K562 (cell line): Measurements from ENCODE around the gene DST. TPM values are rescaled to one million over a fixed set of nuclear protein-coding genes. Genes with fewer than 3 reads are reported as not detected.

Experiments
- ATAC-seq: fragments of 200-7000 bp; cut with Tn5 transposase; 3 replicates; pipeline ENCODE4 v1.9.1; 2020; ENCODE audit warnings: moderate library complexity
- BruUV-seq: library from RNA; stranded (reverse); fragments of 400-500 nt; replicated peaks from 2 replicates; lab custom pipeline; 2021; lab: Mats Ljungman, UMichigan
- CTCF ChIA-PET: fragments of 300-600 bp; formaldehyde crosslinking; extraction: SDS; loops from one replicate; lab custom pipeline; 2021; ENCODE audit warnings: low intra/inter-chr PET ratio; lab: Yijun Ruan, JAX
- POLR2A ChIA-PET: fragments of 300-600, 350-650 bp; sonication (Branson Sonifier 250); formaldehyde crosslinking; extraction: SDS; loops from one replicate; lab custom pipeline; 2021; ENCODE audit warnings: antibody characterized with exemption, inconsistent platforms; lab: Yijun Ruan, JAX
- DNase-seq, 4 experiments: peaks; one replicate each; pipeline versions ENCODE4 v3.0.0 to v3.0.0-alpha.2; 2011 to 2018; ENCODE audit warnings: low spot score in 3 of 4, mixed read lengths in 3 of 4; ENCODE audit errors: extremely low read depth in 1 of 4
- FAIRE-seq: peaks from 2 replicates; lab custom pipeline; 2011; peaks lifted over from hg19 to GRCh38; lab: Jason Lieb, UNC
- H2AFZ ChIP-seq: 2 replicates; pipeline ENCODE4 v1.6.0; 2011; ENCODE audit warnings: low read depth, low read length, control low read depth, inconsistent platforms
- H3K27ac ChIP-seq: fragments of 200-600 bp; 3 replicates; pipeline ENCODE4 v1.8.0; 2011; ENCODE audit warnings: low read depth, mild to moderate bottlenecking, control low read depth, inconsistent platforms, low read length, moderate library complexity, mixed read lengths; ENCODE audit errors: extremely low read depth
- H3K27me3 ChIP-seq, 2 experiments: fragments of 300-600 bp in 1 of 2; 2 replicates in 1 of 2; 3 replicates in 1 of 2; pipeline versions ENCODE4 v1.6.0 to v1.8.0; 2011; ENCODE audit warnings: inconsistent platforms in 2 of 2, low read length in 2 of 2, mild to moderate bottlenecking in 1 of 2, mixed read lengths in 1 of 2, moderate library complexity in 1 of 2; ENCODE audit not compliant: control insufficient read depth in 2 of 2, insufficient read depth in 2 of 2
- H3K36me3 ChIP-seq: fragments of 300-600 bp; 3 replicates; pipeline ENCODE4 v1.8.0; 2011; ENCODE audit warnings: mild to moderate bottlenecking, low read length, inconsistent platforms; ENCODE audit not compliant: control insufficient read depth, insufficient read depth
- H3K4me1 ChIP-seq, 2 experiments: fragments of 200-600 bp in 1 of 2; replicated peaks in 1 of 2; 2 replicates in 1 of 2; 3 replicates in 1 of 2; pipeline versions ENCODE4 v1.5.1 to v1.8.0; 2011; ENCODE audit warnings: inconsistent platforms in 2 of 2, low read length in 2 of 2, mild to moderate bottlenecking in 1 of 2, mixed read lengths in 1 of 2, moderate library complexity in 1 of 2; ENCODE audit not compliant: control insufficient read depth in 2 of 2, insufficient read depth in 2 of 2
- H3K4me2 ChIP-seq: 2 replicates; pipeline ENCODE4 v1.6.1; 2011; ENCODE audit warnings: low read length, control low read depth, inconsistent platforms, mixed read lengths; ENCODE audit not compliant: insufficient read depth
- H3K4me3 ChIP-seq: fragments of 200-600 bp; sonication (generic), shearing (Covaris generic); 2 replicates; pipeline ENCODE4 v1.5.1; 2016; ENCODE audit warnings: control low read depth, inconsistent platforms
- H3K79me2 ChIP-seq: fragments of 200-600 bp; 3 replicates; pipeline ENCODE4 v1.8.0; 2011; ENCODE audit warnings: low read length, inconsistent platforms; ENCODE audit not compliant: control insufficient read depth, insufficient read depth
- H3K9ac ChIP-seq, 2 experiments: 2 replicates each; pipeline versions ENCODE4 v1.6.0 to v1.6.1; 2011; ENCODE audit warnings: low read depth in 2 of 2, low read length in 2 of 2, control low read depth in 1 of 2, inconsistent platforms in 1 of 2, mild to moderate bottlenecking in 1 of 2, mixed read lengths in 1 of 2; ENCODE audit not compliant: insufficient read depth in 1 of 2
- H3K9me1 ChIP-seq: one replicate; pipeline ENCODE4 v1.6.0; 2011; ENCODE audit warnings: inconsistent platforms, mild to moderate bottlenecking, low read length, moderate library complexity; ENCODE audit not compliant: control insufficient read depth, insufficient read depth
- H3K9me3 ChIP-seq: replicated peaks from 2 replicates; pipeline ENCODE4 v1.5.1; 2011; ENCODE audit warnings: low read depth, low read length, inconsistent platforms; ENCODE audit not compliant: control insufficient read depth, insufficient read depth
- H4K20me1 ChIP-seq: replicated peaks from 2 replicates; pipeline ENCODE4 v1.6.1; 2011; ENCODE audit warnings: low read length, inconsistent platforms, mixed read lengths; ENCODE audit not compliant: control insufficient read depth, insufficient read depth
- BACH1 ChIP-seq: fragments of 200-800 bp; sonication (Bioruptor generic); IDR thresholded peaks from 2 replicates; pipeline ENCODE4 v1.6.1; 2016; ENCODE audit warnings: missing genetic modification characterization, missing compliant biosample characterization
- BRD9 ChIP-seq: fragments of 450-650 bp; IDR thresholded peaks from 2 replicates; pipeline ENCODE4 v1.6.1; 2018; ENCODE audit warnings: low read depth; ENCODE audit not compliant: partially characterized antibody
- BRF2 ChIP-seq: IDR thresholded peaks from 3 replicates; pipeline ENCODE4 v1.6.1; 2011; ENCODE audit warnings: borderline replicate concordance, mild to moderate bottlenecking; ENCODE audit not compliant: insufficient read length, insufficient read depth
- CBX5 ChIP-seq: IDR thresholded peaks from 2 replicates; pipeline ENCODE4 v1.6.1; 2014; ENCODE audit warnings: low read depth, borderline replicate concordance
- CHD1 ChIP-seq: fragments of 200-600 bp; sonication (generic); IDR thresholded peaks from one replicate; pipeline ENCODE4 v1.6.1; 2012; ENCODE audit warnings: mild to moderate bottlenecking, moderate library complexity, low read length, inconsistent platforms
- E2F4 ChIP-seq: sonication (generic); formaldehyde crosslinking; IDR thresholded peaks from 2 replicates; pipeline ENCODE4 v1.8.0; 2022; ENCODE audit warnings: mild to moderate bottlenecking, low read depth, missing genetic modification reagents
- ELF4 ChIP-seq: fragments of 450-650 bp; formaldehyde crosslinking; IDR thresholded peaks from 2 replicates; pipeline ENCODE4 v1.4.0; 2022; ENCODE audit warnings: missing genetic modification characterization
- GTF2B ChIP-seq: IDR thresholded peaks from 2 replicates; pipeline ENCODE4 v1.6.1; 2011; ENCODE audit not compliant: insufficient read length; ENCODE audit errors: extremely low read depth
- HDAC6 ChIP-seq: IDR thresholded peaks from 2 replicates; pipeline ENCODE4 v1.6.1; 2012; ENCODE audit warnings: low read depth, mild to moderate bottlenecking, control low read depth, inconsistent platforms, low read length, moderate library complexity
- KLF16 ChIP-seq: IDR thresholded peaks from 2 replicates; pipeline ENCODE4 v1.6.1; 2016; ENCODE audit warnings: antibody characterized with exemption
- MIER1 ChIP-seq: fragments of 450-650 bp; IDR thresholded peaks from 2 replicates; pipeline ENCODE4 v1.6.1; 2016; ENCODE audit warnings: antibody characterized with exemption, mild to moderate bottlenecking, low read depth
- NCOA1 ChIP-seq: fragments of 450-650 bp; IDR thresholded peaks from 2 replicates; pipeline ENCODE4 v1.6.1; 2016; ENCODE audit warnings: low read depth
- NFE2 ChIP-seq: IDR thresholded peaks from 2 replicates; pipeline ENCODE4 v1.6.1; 2014; ENCODE audit warnings: antibody characterized with exemption, low read depth
- SAFB ChIP-seq: fragments of 200-400 bp; formaldehyde crosslinking; IDR thresholded peaks from 2 replicates; pipeline ENCODE4 v1.6.1; 2017; ENCODE audit warnings: low read depth, low read length, borderline replicate concordance
- ZC3H11A ChIP-seq: IDR thresholded peaks from 2 replicates; pipeline ENCODE4 v1.6.1; 2012; ENCODE audit warnings: low read depth, low read length, improper control_type of control experiment
- ZNF217 ChIP-seq: sonication (generic); formaldehyde crosslinking; IDR thresholded peaks from 2 replicates; pipeline ENCODE4 v1.8.0; 2022; ENCODE audit warnings: mild to moderate bottlenecking, missing genetic modification reagents
- ZNF24 ChIP-seq: fragments of 450-650 bp; IDR thresholded peaks from 2 replicates; pipeline ENCODE4 v1.6.1; 2016
- WGBS: fragments of 100-300 bp; shearing (Covaris generic); methylation state at CpG from one replicate; pipeline ENCODE4 v1.1.6; 2016; ENCODE audit warnings: low coverage, mixed read lengths; ENCODE audit not compliant: insufficient coverage; ENCODE audit errors: missing lambda C conversion rate; 5-methylcytosine and 5-hydroxymethylcytosine counted together
- in situ Hi-C: fragments of 300-500 bp; cut with MboI; formaldehyde crosslinking; loops from 4 replicates; pipeline ENCODE4 v1.15.0; 2018; ENCODE audit warnings: inconsistent platforms, mixed read lengths
- intact Hi-C: fragments of 100-400 bp; cut with micrococcal nuclease; formaldehyde crosslinking; loops from 2 replicates; pipeline ENCODE4 v1.14.2; 2022
- polyA plus RNA-seq, 8 experiments: library from polyadenylated mRNA; depleted of rRNA in 4 of 8; stranded (reverse) in 5 of 8; unstranded in 3 of 8; fragments of >200 nt; fragmentation: Nextera tagmentation in 2 of 8; fragmentation: Illumina TruSeq in 1 of 8; extraction: Ambion mirVana in 2 of 8; extraction: Trizol in 1 of 8; gene quantifications; 2 replicates each; pipeline versions ENCODE4 v1.2.1 to v1.2.3, GENCODE V29; 2011 to 2014; ENCODE audit warnings: inconsistent platforms in 1 of 8, missing spikeins in 1 of 8
- total RNA-seq, 7 experiments: library from RNA; depleted of rRNA in 6 of 7; stranded (reverse); fragments of >200 nt in 6 of 7; fragmentation: Illumina TruSeq in 2 of 7; extraction: Trizol in 2 of 7; gene quantifications; 2 replicates each; pipeline versions ENCODE4 v1.2.1 to v1.2.3, GENCODE V29; 2011 to 2021; ENCODE audit warnings: low replicate concordance in 1 of 7

The DST gene
- total and polyA plus RNA-seq, 9 of the 15 experiments (the other 6 are each of a cell fraction or from before 2014, with no cell fraction given), result 5.2 to 21.9 (median 13.3) TPM

- Histone ChIP-seq H3K36me3 (peaks cover under 1% of the 10 kb centered on the region; the same call in 1 of the 3 replicates), H3K9me1 (no peaks in the 10 kb centered on the region), H2AFZ (no peak overlapping the region), H3K4me3 (no peak overlapping the region), H3K4me1 (peaks cover 0 to 11% of the 10 kb centered on the region in 2 experiments; a peak in 2 of 5 replicates), H3K9me3 (no peaks in the 10 kb centered on the region), H3K4me2 (no peak overlapping the region), H4K20me1 (no peaks in the 10 kb centered on the region), H3K79me2 (no peaks in the 10 kb centered on the region), H3K27me3 (no peaks in the 10 kb centered on the region), H3K9ac (no peak overlapping the region), H3K27ac (no peak overlapping the region)
- ChIA-PET POLR2A (interaction anchor here (0.8 to 1.2 kb wide), 2 partner anchors 8 to 12 kb away, joined by 3 read pairs; no protein-coding TSS in a partner anchor), CTCF (no interaction called here)
- ATAC-seq (no peak), FAIRE-seq (no peak), DNase-seq (no peak)
- in situ Hi-C loops, result no loop called here
- no TSS peak for BruUV-seq
- intact Hi-C loops, result no loop called here
- 63% methylated on average over 1 of the region's 1 CpG for WGBS
- no peak for TF ChIP-seq E2F4
- TF ChIP-seq HDAC6, result no peak
- TF ChIP-seq ZNF217 (CRISPR knock-in tag), result no peak
- TF ChIP-seq MIER1, result no peak
- TF ChIP-seq GTF2B, result no peak
- TF ChIP-seq NCOA1, result no peak
- no peak for TF ChIP-seq KLF16
- no peak for TF ChIP-seq SAFB
- TF ChIP-seq ELF4 (CRISPR knock-in tag), result no peak
- no peak for TF ChIP-seq CHD1
- no peak for TF ChIP-seq ZNF24
- TF ChIP-seq BRD9, result no peak
- no peak for TF ChIP-seq NFE2
- no peak for TF ChIP-seq CBX5
- no peak for TF ChIP-seq ZC3H11A
- TF ChIP-seq BACH1 (tag), result no peak
- TF ChIP-seq BRF2, result no peak
These were observed 129.1 kb downstream of the DST start for GRCh38 chr6:56513631-56514030.
